Activated CD4-positive, alpha-beta T cell treated with anti-CD3 and anti-CD28 coated beads, Interleukin-2, amount 10 ng/mL, durations not matched to agents 24 days and 14 days (primary cell): ENCODE results near the gene UNC5CL. TPM values are rescaled to one million over a fixed set of nuclear protein-coding genes. Genes with fewer than 3 reads are reported as not detected.
A peak's percentile ranks its signal among the peaks of the same experiment; 100 is the strongest.

Experiments used
- DNase-seq: peaks from one replicate; pipeline ENCODE4 v3.0.0; 2022
- H3K27ac Mint-ChIP-seq: one replicate; pipeline ENCODE4 v1.8.0; 2022; ENCODE audit warnings: mild to moderate bottlenecking, mixed read lengths
- H3K27me3 Mint-ChIP-seq: one replicate; pipeline ENCODE4 v1.8.0; 2022; ENCODE audit warnings: mixed read lengths
- H3K36me3 Mint-ChIP-seq: one replicate; pipeline ENCODE4 v1.8.0; 2022; ENCODE audit warnings: low read depth, mild to moderate bottlenecking, mixed read lengths
- H3K4me1 Mint-ChIP-seq: one replicate; pipeline ENCODE4 v1.8.0; 2021; ENCODE audit warnings: mixed read lengths
- H3K4me3 Mint-ChIP-seq: one replicate; pipeline ENCODE4 v1.8.0; 2022; ENCODE audit warnings: mild to moderate bottlenecking, moderate library complexity, mixed read lengths
- H3K9me3 Mint-ChIP-seq: one replicate; pipeline ENCODE4 v1.8.0; 2021; ENCODE audit warnings: mixed read lengths
- intact Hi-C: fragments of 100-400 bp; cut with micrococcal nuclease; formaldehyde crosslinking; loops from one replicate; pipeline ENCODE4 v1.15.1; 2023
- total RNA-seq: library from RNA; stranded (reverse); gene quantifications from 2 replicates; pipeline ENCODE4 v1.2.3, GENCODE V29; 2022

UNC5CL gene
- total RNA-seq, 1 donor from 2014 or later = 1.2 TPM

GRCh38 chr6:41073203-41073967 lies 34.4 kb upstream of the UNC5CL start:
- peak overlapping the region; percentile 97 for H3K4me3 Mint-ChIP-seq
- H3K9me3 Mint-ChIP-seq = no peaks in the 10 kb centered on the region
- peak overlapping the region; percentile 98 for H3K27ac Mint-ChIP-seq
- peak; percentile 96 for DNase-seq
- intact Hi-C loops = loop anchor here (2.0 to 10.0 kb wide), 7 partner anchors 109 to 1959 kb away; partner anchors contain the start of genes BYSL, KCNK5, MED20 and SAYSD1
- peaks cover 44% of the 10 kb centered on the region for H3K36me3 Mint-ChIP-seq
- H3K27me3 Mint-ChIP-seq = peaks cover 4% of the 10 kb centered on the region
- H3K4me1 Mint-ChIP-seq = peaks cover 59% of the 10 kb centered on the region

- peak within 1 kb of the TSS; percentile 97 for H3K4me3 Mint-ChIP-seq
- intact Hi-C loops = loop anchor here (1.0 to 10.0 kb wide), 9 partner anchors 46 to 1958 kb away; partner anchors contain the start of genes BYSL, KCNK5, MED20 and SAYSD1
- peaks cover 60% of the 10 kb centered on the region for H3K4me1 Mint-ChIP-seq
- peaks cover 4% of the 10 kb centered on the region for H3K27me3 Mint-ChIP-seq
- no peak for DNase-seq
- peak within 1 kb of the TSS; percentile 100 for H3K27ac Mint-ChIP-seq
- H3K9me3 Mint-ChIP-seq = no peaks in the 10 kb centered on the region
- H3K36me3 Mint-ChIP-seq = peaks cover 47% of the 10 kb centered on the region
Measured at GRCh38 chr6:41072836-41073202, 33.8 kb upstream of the UNC5CL start, which contains the start of gene NFYA. TSS of gene NFYA (plus strand) at chr6:41072974. CDS start at chr6:41079090, 6,116 bp downstream.

- peak within 1 kb of the TSS; percentile 100 for H3K27ac Mint-ChIP-seq
- peaks cover 64% of the 10 kb centered on the region for H3K4me1 Mint-ChIP-seq
- H3K4me3 Mint-ChIP-seq = peak within 1 kb of the TSS; percentile 97
- DNase-seq = peak; percentile 100
- H3K9me3 Mint-ChIP-seq = no peaks in the 10 kb centered on the region
- peaks cover 4% of the 10 kb centered on the region for H3K27me3 Mint-ChIP-seq
- H3K36me3 Mint-ChIP-seq = peaks cover 52% of the 10 kb centered on the region
- intact Hi-C loops = loop anchor here (1.0 to 10.0 kb wide), 9 partner anchors 45 to 1957 kb away; partner anchors contain the start of genes BYSL, KCNK5, MED20 and SAYSD1
Measured at GRCh38 chr6:41071923-41072835, 33.2 kb upstream of the UNC5CL start, which contains the start of gene OARD1. TSS of gene OARD1 (minus strand) at chr6:41072356. CDS start at chr6:41071634, 722 bp downstream.

GRCh38 chr6:41071501-41071922 lies 32.5 kb upstream of the UNC5CL start:
- Mint-ChIP-seq H3K4me3 (peak overlapping the region; percentile 97), H3K36me3 (peaks cover 58% of the 10 kb centered on the region)
- intact Hi-C loops = loop anchor here (5.0 to 10.0 kb wide), 5 partner anchors 111 to 1957 kb away; partner anchors contain the start of genes KCNK5, SAYSD1, TFEB and TOMM6

GRCh38 chr6:41066867-41067304 lies 27.9 kb upstream of the UNC5CL start:
- DNase-seq = peak; percentile 87
- Mint-ChIP-seq H3K9me3 (no peaks in the 10 kb centered on the region), H3K27me3 (no peaks in the 10 kb centered on the region), H3K27ac (peak overlapping the region; percentile 40), H3K36me3 (peaks cover 57% of the 10 kb centered on the region), H3K4me3 (no peak overlapping the region), H3K4me1 (peaks cover 42% of the 10 kb centered on the region)
- intact Hi-C loops = loop anchor here (1.0 kb wide), 1 partner anchor 61 kb away; no protein-coding TSS in a partner anchor

More at GRCh38 chr6:41071501-41071922, 32.5 kb upstream of the UNC5CL start:
- DNase-seq = no peak
- H3K27me3 Mint-ChIP-seq = peaks cover 4% of the 10 kb centered on the region
- no peaks in the 10 kb centered on the region for H3K9me3 Mint-ChIP-seq
- H3K4me1 Mint-ChIP-seq = peaks cover 67% of the 10 kb centered on the region
- peak overlapping the region; percentile 100 for H3K27ac Mint-ChIP-seq

GRCh38 chr6:41065550-41066026 lies 26.6 kb upstream of the UNC5CL start:
- peaks cover 54% of the 10 kb centered on the region for H3K36me3 Mint-ChIP-seq
- intact Hi-C loops = no loop called here
- H3K4me1 Mint-ChIP-seq = peaks cover 35% of the 10 kb centered on the region

GRCh38 chr6:41064841-41065240 lies 25.8 kb upstream of the UNC5CL start:
- H3K36me3 Mint-ChIP-seq = peaks cover 50% of the 10 kb centered on the region
- no peak for DNase-seq
- H3K9me3 Mint-ChIP-seq = no peaks in the 10 kb centered on the region
- no peaks in the 10 kb centered on the region for H3K27me3 Mint-ChIP-seq
- no peak overlapping the region for H3K27ac Mint-ChIP-seq
- H3K4me1 Mint-ChIP-seq = peaks cover 32% of the 10 kb centered on the region
- intact Hi-C loops = no loop called here
- H3K4me3 Mint-ChIP-seq = no peak overlapping the region

More at GRCh38 chr6:41065550-41066026, 26.6 kb upstream of the UNC5CL start:
- DNase-seq = no peak
- H3K27me3 Mint-ChIP-seq = no peaks in the 10 kb centered on the region
- no peak overlapping the region for H3K27ac Mint-ChIP-seq
- H3K4me3 Mint-ChIP-seq = no peak overlapping the region
- no peaks in the 10 kb centered on the region for H3K9me3 Mint-ChIP-seq

GRCh38 chr6:41063884-41064285 lies 24.9 kb upstream of the UNC5CL start:
- peaks cover 24% of the 10 kb centered on the region for H3K4me1 Mint-ChIP-seq
- no peaks in the 10 kb centered on the region for H3K9me3 Mint-ChIP-seq
- H3K27me3 Mint-ChIP-seq = no peaks in the 10 kb centered on the region
- DNase-seq = no peak
- peaks cover 44% of the 10 kb centered on the region for H3K36me3 Mint-ChIP-seq
- intact Hi-C loops = no loop called here
- H3K27ac Mint-ChIP-seq = no peak overlapping the region
- H3K4me3 Mint-ChIP-seq = no peak overlapping the region

- Mint-ChIP-seq H3K4me3 (no peak overlapping the region), H3K9me3 (no peaks in the 10 kb centered on the region), H3K36me3 (peaks cover 31% of the 10 kb centered on the region), H3K4me1 (peaks cover 14% of the 10 kb centered on the region), H3K27ac (no peak overlapping the region), H3K27me3 (no peaks in the 10 kb centered on the region)
- DNase-seq = no peak
- intact Hi-C loops = no loop called here
Measured at GRCh38 chr6:41062056-41062455, 23.0 kb upstream of the UNC5CL start.

- H3K4me3 Mint-ChIP-seq = no peak overlapping the region
- no peak overlapping the region for H3K27ac Mint-ChIP-seq
- H3K4me1 Mint-ChIP-seq = peaks cover 8% of the 10 kb centered on the region
- DNase-seq = no peak
- H3K36me3 Mint-ChIP-seq = peaks cover 25% of the 10 kb centered on the region
- no peaks in the 10 kb centered on the region for H3K27me3 Mint-ChIP-seq
- intact Hi-C loops = no loop called here
- no peaks in the 10 kb centered on the region for H3K9me3 Mint-ChIP-seq
Measured at GRCh38 chr6:41061196-41061726, 22.2 kb upstream of the UNC5CL start.

- Mint-ChIP-seq H3K4me1 (peaks cover 6% of the 10 kb centered on the region), H3K4me3 (no peak overlapping the region), H3K27ac (no peak overlapping the region), H3K27me3 (no peaks in the 10 kb centered on the region), H3K36me3 (peaks cover 17% of the 10 kb centered on the region), H3K9me3 (no peaks in the 10 kb centered on the region)
- DNase-seq = no peak
- intact Hi-C loops = no loop called here
Measured at GRCh38 chr6:41059556-41059955, 20.5 kb upstream of the UNC5CL start.

- Mint-ChIP-seq H3K9me3 (no peaks in the 10 kb centered on the region), H3K36me3 (peaks cover 11% of the 10 kb centered on the region), H3K4me1 (peaks cover 3% of the 10 kb centered on the region), H3K27ac (no peak overlapping the region), H3K4me3 (no peak overlapping the region), H3K27me3 (no peaks in the 10 kb centered on the region)
- DNase-seq = no peak
- intact Hi-C loops = no loop called here
Measured at GRCh38 chr6:41058783-41059181, 19.8 kb upstream of the UNC5CL start.
